IPS-NIHi7 (cell line): Measurements from ENCODE around the gene FOXO6.

Experiments used
- DNase-seq: peaks from one replicate; pipeline ENCODE4 v3.0.0; 2012; ENCODE audit warnings: mixed read lengths; ENCODE audit errors: extremely low spot score

The FOXO6 gene

GRCh38 chr1:41382480-41383090, 21.4 kb downstream of the FOXO6 start:
- peak; percentile 71 for DNase-seq

DNA sequence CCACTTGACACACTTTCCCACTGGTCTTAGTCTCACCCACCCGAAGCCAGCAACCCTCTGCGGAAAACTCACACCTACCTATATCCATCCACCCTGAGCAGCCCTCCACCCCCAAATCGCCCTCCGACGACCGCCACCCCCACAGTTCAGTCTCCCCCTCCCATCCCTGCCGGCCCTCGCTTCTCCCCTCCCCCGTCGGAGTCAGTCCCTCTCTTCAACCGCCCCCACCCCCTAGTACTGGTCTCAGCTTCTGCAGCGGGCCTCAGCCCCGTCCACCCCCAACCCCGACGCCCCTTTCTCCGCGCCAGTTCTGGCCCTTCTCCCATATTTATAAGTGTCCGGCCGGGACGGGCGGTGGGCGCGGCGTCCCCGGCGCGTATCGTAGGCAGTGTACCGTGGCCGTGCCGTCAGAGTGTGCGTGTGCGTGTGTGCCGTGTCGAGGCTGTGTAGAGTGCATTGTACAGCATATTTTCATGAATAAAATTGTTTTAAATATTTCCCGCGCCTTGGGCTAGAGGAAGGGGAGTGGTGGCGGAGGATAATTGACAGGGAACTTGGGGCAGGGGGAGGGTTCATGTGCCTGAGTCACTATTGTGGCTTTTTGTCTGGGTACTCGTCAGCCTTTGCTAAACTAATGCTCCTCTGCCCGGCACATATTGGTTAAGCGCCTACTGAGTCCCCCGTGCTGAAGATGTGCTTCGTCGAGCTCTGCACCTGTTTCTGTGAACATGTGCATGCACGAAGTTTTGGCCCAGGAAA, 22.0 kb downstream of the FOXO6 start:
- DNase-seq: peak; percentile 53

GRCh38 chr1:41384579-41384978, 23.3 kb downstream of the FOXO6 start:
- no peak for DNase-seq

GRCh38 chr1:41385398-41386195, 24.4 kb downstream of the FOXO6 start:
- no peak for DNase-seq

DNA sequence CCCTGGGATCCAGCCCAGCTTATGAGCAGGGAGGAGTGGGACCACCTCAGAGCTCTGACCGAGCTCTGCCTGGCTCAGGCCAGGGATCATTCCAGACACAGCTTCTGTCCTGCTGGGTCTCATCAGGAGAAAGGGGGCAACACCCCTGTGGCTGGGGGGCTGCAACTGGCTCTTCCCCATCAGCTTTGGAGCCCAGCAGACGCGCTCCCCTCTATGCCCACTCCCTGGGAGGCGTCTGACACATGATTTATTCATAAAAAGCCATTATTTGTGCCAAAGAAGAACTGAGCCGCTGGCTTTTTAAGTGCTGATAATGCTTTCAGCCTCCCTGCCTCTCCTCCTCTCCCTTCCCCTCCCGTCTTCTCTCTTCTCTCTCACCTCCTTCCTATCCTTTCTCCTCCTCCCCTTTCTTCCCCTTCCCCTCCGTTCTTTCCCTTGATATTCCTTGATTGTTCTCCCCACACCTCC, 25.0 kb downstream of the FOXO6 start:
- no peak for DNase-seq

DNA sequence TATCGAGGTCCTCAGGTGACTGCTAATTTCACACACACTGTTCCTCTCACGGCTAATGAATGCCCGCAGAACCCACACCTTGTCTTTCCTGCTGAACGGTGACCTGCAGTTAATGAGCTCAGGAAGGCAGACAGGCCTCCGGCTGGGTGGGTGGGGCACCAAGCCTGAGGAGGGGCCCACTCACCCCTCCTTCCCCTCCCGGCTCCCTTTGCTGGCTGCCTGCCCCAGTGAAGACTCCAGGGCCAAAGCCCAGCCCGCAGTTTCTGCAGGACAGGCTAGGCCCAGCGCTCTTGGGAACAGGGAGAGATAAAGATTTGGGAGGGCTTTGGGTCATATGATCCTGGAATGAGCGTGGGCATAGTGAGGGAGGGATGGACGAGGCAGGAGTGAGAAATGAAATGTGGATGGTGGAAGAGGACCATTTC, 26.4 kb downstream of the FOXO6 start:
- peak; percentile 92 for DNase-seq

- no peak for DNase-seq
Observed at GRCh38 chr1:41388510-41388909, 27.3 kb downstream of the FOXO6 start.

DNA sequence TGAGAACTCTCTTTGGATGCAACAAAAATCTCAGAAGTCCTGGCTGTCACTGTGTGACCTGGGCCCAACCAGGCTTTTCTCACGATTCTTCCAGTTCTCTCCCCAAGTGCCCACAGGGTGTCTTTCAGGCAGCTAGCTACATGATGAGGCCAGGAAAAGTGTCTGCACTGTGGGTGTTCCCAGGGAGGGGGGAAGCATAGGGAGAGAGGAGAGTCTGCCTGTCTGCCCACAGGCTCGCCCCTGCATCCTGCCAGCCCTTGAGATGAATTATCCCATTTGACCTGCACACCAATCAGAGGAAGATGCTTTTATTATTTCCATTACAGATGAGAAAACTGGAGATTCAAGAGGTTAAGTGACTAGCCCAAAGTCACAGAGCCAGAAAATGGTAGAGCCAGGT, 27.8 kb downstream of the FOXO6 start:
- no peak for DNase-seq

GRCh38 chr1:41390166-41390565, 28.9 kb downstream of the FOXO6 start:
- DNase-seq: no peak

GRCh38 chr1:41390573-41390972, 29.3 kb downstream of the FOXO6 start:
- no peak for DNase-seq

GRCh38 chr1:41391834-41392527, 30.7 kb downstream of the FOXO6 start:
- DNase-seq: no peak

GRCh38 chr1:41392528-41392924, 31.3 kb downstream of the FOXO6 start:
- DNase-seq: no peak

- no peak for DNase-seq
Observed at GRCh38 chr1:41393716-41394368, 32.6 kb downstream of the FOXO6 start.

DNA sequence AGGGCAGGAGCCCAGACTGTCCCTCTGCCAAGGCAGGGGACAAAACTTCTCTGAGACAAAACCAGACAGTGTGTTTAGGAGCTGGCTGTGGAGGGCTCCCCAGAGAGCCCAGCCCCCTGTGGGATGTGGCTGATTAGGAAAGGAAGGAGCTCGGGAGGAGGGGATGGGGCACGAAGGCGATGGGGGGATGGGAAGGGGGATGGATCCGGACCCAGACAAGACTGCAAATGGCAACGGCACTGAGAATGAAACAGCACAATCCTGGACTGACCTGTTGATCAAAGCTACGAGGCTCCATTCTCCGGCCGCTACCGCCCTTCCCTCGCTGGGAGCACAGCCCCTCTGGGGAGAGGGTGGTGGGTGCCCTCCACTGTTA, 33.1 kb downstream of the FOXO6 start:
- no peak for DNase-seq

GRCh38 chr1:41394959-41395956, 34.0 kb downstream of the FOXO6 start:
- peak; percentile 89 for DNase-seq

GRCh38 chr1:41396084-41396483, 34.9 kb downstream of the FOXO6 start:
- DNase-seq: no peak

DNA sequence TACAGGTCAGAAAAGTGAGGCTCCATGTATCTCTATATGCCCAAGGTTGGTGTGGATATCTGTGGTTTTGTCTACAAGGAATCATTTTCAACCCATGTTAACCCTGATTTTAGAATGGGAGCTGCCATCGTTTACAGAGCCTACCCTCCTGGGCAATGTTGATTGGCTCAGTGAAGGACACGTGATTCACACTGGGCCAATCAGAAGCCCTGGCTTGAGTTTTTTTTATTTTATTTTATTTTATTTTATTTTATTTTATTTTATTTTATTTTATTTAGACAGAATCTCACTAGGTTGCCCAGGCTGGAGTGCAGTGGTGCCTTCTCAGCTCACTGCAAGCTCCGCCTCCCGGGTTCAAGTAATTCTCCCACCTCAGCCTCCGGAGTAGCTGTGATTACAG, 35.8 kb downstream of the FOXO6 start:
- DNase-seq: no peak

GRCh38 chr1:41397753-41398330, 36.6 kb downstream of the FOXO6 start:
- no peak for DNase-seq

DNA sequence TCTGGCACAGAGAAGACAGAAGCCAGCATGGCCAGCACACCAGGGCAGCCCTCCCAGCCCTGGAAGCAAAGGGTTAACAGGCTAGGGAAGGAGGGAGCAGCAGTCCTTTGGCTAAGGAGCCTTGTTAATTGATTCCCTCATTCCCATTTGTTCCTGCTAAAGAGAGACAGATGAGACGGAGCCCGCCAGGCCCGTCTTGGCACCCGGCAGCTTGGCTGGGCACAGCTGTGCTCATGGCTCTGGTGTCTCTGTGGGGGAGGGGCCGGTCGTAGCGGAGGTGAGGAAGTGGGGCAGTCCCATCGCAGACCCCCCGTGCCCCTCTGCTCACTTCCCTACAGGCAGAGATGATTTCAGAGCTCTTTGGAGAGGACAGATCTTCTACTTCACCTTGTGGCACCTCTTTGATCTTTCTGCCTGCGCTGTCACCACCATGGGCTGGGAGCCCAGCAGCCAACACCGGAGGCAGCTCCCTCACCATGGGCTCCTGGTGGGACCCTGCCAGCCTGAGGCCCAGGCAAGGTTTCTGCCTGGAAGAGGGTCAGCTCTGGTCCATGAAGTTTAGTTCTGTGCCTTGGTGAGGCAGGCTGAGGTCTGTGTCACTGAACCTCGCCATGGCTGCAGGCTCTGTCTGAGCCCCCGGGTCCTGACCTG, 38.0 kb downstream of the FOXO6 start:
- DNase-seq: no peak
